HPDE6-E6E7 (cell line): Measurements from ENCODE around the gene OR51E2.

Source experiments
- DNase-seq: peaks from one replicate; pipeline ENCODE4 v3.0.0; 2011; ENCODE audit warnings: missing footprints; ENCODE audit errors: extremely low spot score

OR51E2 gene

GRCh38 chr11:4664183-4664582, 33.5 kb downstream of the OR51E2 start:
- no peak for DNase-seq

DNA sequence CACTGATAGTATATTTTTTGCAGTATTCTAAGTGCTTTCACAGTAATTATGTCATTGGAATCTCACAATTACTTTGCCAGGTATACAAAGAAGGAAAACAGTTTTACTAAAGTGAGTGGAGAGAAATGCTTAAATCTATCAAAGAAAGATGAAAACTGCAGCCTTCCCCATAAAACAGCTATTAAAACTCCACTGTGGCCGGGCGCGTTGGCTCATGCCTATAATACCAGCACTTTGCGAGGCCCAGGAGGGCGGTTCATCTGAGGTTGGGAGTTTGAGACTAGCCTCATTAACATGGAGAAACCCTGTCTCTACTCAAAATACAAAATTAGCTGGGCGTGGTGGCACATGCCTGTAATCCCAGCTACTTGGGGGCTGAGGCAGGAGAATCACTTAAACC, 34.8 kb downstream of the OR51E2 start:
- no peak for DNase-seq

DNA sequence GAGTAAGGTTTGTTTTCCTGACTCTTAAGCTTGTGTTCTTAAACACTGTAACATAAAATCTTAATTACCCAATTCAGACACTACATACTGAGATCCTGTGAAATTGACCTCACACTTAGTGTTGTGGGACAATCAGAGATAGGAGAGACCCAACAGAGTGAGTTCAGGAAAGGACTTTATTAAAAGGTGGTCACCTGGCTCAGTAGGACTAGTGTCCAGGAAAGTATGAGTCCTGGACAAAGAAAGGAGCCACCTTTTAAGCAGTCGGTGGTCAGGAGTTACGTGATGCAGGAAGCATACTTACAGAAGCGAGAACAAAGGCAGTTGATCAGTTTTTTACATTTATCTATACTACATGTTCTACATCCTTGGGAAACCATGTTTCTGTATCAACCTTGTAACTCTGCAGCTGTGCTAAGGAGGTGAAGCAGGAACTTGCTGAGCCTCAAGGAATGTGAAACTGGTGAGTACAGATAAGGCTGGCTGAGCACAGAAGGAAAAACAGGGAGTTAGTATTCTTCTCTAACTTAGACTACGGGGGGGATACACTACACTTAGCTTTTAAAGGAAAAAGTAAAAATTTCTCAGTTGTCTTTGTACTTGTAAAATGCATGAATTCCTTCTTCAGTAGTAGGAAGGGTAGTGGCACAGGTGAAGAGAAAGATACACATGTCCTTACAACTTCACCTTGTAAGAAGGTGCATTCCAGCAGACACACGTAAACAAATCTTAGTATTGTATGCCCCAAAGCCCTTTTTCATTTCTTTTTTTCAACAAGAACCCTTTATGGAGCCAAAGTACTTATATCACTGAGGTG, 38.8 kb downstream of the OR51E2 start:
- no peak for DNase-seq

- no peak for DNase-seq
Measured at GRCh38 chr11:4654635-4655369, 42.9 kb downstream of the OR51E2 start.

GRCh38 chr11:4647766-4648165, 49.9 kb downstream of the OR51E2 start:
- DNase-seq: no peak

- no peak for DNase-seq
Measured at GRCh38 chr11:4645974-4646373, 51.7 kb downstream of the OR51E2 start.

GRCh38 chr11:4644233-4644632, 53.4 kb downstream of the OR51E2 start:
- no peak for DNase-seq

DNA sequence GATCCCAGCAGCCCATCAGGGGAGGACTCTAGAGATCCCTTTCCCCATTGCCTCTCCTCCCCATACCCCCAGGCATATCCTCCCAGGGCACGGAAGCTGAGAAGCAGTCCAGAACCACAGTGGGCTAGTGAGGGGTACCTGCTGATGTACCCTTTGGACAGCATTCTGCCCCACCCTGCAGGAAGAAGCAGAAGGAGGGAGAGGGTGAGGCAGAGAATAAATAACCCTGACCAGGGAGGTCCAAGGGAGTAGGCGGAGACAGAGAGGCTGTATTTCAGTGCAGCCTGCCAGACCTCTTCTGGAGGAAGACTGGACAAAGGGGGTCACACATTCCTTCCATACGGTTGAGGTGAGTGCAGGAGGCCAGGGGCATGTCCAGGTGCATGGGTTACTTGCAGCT, 54.0 kb downstream of the OR51E2 start, which contains the start of gene OR51E1:
Gene OR51E1, plus strand, starts transcription at position 301 of the 400 bp plus-strand sequence. CDS start 8,545 bp downstream, outside the sequence.
- DNase-seq: no peak

GRCh38 chr11:4643076-4643475, 54.6 kb downstream of the OR51E2 start:
- DNase-seq: no peak

GRCh38 chr11:4642043-4642442, 55.6 kb downstream of the OR51E2 start:
- DNase-seq: no peak

DNA sequence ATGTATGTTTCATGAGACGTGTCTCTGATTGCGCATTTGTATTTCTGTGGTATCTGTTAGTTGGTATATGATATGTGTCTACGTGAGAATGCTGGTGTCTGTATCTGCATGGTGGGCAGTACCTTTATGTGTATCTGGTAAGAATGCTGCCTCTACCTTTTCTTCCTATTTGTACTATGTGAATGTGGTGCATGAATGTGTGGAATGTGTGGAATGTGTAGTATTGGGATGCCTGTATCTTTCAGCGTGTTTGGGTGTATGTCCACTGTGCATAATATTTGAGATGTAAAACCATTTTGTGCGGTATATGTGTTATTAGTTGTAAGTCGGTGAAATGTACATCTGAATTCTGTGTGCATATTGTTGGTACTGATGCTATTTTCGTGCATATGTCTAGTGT, 56.2 kb downstream of the OR51E2 start:
- no peak for DNase-seq

DNA sequence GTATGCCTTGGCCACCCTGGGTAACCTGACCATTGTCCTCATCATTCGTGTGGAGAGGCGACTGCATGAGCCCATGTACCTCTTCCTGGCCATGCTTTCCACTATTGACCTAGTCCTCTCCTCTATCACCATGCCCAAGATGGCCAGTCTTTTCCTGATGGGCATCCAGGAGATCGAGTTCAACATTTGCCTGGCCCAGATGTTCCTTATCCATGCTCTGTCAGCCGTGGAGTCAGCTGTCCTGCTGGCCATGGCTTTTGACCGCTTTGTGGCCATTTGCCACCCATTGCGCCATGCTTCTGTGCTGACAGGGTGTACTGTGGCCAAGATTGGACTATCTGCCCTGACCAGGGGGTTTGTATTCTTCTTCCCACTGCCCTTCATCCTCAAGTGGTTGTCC, 57.7 kb downstream of the OR51E2 start:
- DNase-seq: no peak

GRCh38 chr11:4637662-4638047, 60.0 kb downstream of the OR51E2 start:
- DNase-seq: no peak

- peak; percentile 59 for DNase-seq
Measured at GRCh38 chr11:4636962-4637661, 60.5 kb downstream of the OR51E2 start, which contains the start of gene OR51D1. Gene OR51D1, plus strand, starts transcription at chr11:4637477. Its CDS starts 2,314 bp downstream, at chr11:4639791.

DNA sequence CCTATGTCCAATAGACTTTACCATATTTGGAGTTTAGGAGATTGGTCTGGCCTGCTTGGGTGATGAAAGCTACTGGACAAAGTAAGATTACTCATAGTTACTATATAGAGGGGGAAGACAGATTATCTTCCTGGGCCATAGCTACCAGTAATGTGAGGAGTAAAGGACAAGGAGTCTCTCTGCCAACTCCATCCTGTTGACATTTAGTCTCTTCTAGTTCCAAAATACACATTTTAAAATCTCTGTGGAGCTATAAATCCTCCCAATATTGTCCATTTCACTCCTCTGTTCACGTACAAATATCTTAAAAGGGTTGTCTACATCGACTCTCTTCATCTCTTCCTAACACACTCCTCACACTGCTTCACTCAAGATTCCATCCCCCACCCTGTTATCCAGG, 61.5 kb downstream of the OR51E2 start:
- no peak for DNase-seq
